HG03139 (cell line): ENCODE measurements around the gene ZFX.

Experiments used
- ATAC-seq: cut with Tn5 transposase; IDR thresholded peaks from one replicate; pipeline ENCODE4 v1.9.1; 2021; ENCODE audit not compliant: unreplicated experiment

Gene ZFX

DNA sequence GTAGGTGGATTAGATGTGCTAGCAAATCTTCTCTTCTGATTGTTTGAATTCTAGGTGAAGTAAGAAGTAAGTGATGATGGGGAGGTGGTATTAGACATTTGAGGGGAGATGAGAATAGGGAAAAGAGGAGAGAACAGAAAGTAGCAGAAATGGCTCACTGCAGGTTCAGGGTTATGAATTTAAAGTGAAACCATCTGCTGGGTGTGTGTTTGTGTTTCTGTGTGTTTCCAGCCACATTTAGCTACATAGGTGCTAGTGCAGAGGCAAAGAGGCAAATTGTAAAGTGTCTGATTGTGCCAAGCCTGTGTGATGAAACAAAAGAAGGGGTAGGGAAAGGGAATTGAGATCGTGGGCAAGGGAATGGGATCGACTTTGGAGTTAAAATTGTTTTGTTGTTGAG is 50.6 kb downstream of the ZFX start:
- ATAC-seq: no peak

GRCh38 chrX:24201216-24201615 is 51.7 kb downstream of the ZFX start:
- no peak for ATAC-seq

DNA sequence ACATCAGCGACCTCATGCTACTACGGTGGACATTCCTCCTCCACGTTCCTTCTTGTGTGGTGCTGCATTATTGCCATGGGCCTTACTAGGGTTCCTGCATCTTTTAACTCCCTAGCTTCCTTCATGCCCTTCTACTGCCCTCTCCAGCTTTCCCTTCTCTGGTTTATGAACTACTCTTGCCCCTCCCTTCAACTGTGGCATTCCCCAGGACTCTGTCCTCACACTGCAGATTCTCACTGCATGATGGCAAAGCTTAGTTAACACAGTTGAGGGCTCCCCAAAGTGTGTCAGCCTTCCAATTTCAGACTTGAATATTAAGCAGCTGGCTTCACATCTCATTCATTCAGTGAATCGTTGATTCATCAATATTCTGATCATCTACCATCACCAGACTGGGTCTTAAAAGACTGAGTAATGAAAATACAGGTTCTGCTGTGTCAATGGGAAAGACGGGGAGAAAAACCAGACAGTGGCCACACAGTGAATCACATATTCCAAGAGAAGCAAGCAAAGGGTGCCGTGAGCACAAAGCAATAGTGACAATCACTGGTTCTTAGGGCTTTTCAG is 53.0 kb downstream of the ZFX start:
- no peak for ATAC-seq

GRCh38 chrX:24203072-24203808 is 53.7 kb downstream of the ZFX start:
- ATAC-seq: no peak

- no peak for ATAC-seq
Observed at GRCh38 chrX:24204331-24204730, 54.8 kb downstream of the ZFX start.

DNA sequence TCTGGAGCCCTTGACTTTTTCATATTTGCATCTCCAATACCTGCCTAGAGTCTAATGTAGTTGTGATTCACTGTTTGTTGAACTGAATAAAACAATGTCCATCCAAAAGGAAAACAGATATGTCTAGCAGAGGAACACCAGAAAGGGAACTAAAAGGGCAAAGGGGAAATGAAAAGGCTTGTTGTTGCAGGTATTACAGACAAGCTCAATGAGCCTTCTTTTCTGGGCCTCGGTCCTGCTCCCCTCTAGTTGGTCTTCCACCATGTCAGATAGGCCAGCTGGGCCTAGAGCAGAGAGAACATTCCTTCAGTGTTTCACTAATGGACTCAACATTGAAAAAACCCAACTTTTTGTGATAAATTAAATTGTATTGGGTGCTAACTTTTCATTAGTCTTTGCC is 55.4 kb downstream of the ZFX start:
- ATAC-seq: no peak

DNA sequence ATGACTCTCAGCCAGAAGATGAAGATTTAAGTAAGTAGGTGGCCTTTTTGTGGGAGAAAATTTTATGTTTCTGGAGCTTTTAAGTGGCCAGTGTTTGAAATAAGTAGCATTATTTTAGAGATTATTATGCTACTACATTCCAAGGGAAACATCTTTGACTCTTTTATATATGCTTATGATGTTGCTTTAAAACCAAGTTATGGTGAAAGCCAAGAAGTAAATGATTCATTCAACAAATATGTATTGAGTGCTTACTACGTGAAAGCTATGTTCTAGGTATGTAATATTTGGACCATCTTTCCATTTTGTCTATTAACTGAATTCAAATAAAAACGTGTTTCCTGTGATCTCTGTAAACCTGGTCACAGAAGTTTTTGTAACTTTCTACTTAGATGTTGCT is 58.3 kb downstream of the ZFX start:
- ATAC-seq: no peak

GRCh38 chrX:24208496-24209240 is 59.1 kb downstream of the ZFX start:
- ATAC-seq: no peak

- ATAC-seq: no peak
Observed at GRCh38 chrX:24210190-24210589, 60.7 kb downstream of the ZFX start.

DNA sequence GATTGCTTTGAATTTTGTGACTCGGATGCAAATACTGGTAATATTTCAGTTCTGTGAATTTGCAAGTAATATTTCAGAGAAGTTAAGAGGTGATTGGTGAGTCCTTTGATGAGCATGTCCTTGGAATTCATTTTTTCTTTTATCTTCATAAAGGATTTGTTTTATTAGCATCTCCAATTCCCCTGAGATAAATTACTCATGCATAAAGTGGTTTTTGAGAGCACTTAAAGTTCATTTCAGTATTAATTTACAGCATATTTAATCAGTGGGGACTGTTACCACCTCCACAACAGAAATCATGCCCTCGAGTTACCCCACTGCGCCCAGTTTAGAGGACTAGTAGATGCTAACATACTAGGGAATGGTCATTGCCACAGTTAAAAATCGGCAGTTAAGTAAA is 65.0 kb downstream of the ZFX start:
- no peak for ATAC-seq

- no peak for ATAC-seq
Observed at GRCh38 chrX:24215272-24215671, 65.7 kb downstream of the ZFX start.

GRCh38 chrX:24216037-24216436 is 66.5 kb downstream of the ZFX start:
- no peak for ATAC-seq

GRCh38 chrX:24216827-24217226 is 67.3 kb downstream of the ZFX start:
- no peak for ATAC-seq

DNA sequence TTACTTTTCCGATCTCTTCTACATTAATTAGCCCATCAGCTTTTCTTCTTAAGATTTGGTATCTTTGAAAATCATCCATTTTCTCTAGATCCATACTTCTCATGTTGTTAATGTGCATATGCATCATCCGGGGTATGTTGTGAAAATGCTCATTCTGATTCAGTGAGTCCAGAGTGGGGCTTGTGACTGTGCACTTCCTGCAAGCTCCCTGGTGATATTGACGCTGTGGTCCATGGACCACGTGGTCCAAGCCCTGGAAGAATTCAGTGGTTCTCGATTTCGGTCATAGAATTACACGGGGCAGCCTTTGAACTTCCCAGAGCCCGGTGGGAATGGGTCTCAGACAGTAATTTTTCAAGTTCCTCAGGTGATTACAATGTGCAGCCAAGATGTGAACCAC is 69.8 kb downstream of the ZFX start:
- ATAC-seq: no peak

DNA sequence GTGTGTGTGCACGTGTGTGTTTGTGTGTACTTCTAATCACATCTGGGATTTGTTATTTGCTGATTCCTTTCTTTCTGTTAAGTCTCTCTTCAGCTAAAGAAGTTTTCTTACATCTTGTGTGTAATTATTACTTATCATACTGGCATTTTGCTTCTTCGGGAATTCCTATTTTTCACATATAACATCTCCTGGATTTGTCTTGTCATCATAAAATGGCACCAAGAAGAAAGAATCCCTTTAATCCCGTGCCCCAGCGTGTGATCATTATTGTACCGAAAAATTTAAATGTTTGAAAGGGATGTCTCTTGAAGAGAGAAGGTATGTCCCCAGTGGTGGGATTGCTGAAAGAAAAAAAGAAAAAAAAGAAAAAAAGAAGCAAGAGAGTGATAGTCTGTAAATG is 72.3 kb downstream of the ZFX start:
- no peak for ATAC-seq

GRCh38 chrX:24225265-24225664 is 75.7 kb downstream of the ZFX start:
- no peak for ATAC-seq

DNA sequence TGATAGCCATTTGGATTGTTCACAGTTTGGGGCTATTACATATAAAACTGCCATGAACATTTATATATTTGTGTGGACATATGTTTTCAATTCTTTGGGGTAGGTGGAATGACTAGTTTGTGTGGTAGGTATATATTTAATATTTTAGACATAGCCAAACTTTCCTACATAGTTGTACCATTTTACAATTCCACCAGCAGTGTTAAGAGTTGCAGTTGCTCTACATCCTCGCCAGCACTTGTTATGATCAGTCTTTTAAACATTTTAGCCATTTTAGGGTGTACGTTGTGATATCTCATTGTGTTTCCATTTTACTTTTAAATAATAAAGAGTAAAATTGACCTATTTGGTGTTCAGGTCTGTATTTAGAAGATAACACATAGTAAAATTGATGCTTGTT is 76.6 kb downstream of the ZFX start:
- no peak for ATAC-seq

GRCh38 chrX:24228596-24228995 is 79.1 kb downstream of the ZFX start:
- ATAC-seq: no peak

DNA sequence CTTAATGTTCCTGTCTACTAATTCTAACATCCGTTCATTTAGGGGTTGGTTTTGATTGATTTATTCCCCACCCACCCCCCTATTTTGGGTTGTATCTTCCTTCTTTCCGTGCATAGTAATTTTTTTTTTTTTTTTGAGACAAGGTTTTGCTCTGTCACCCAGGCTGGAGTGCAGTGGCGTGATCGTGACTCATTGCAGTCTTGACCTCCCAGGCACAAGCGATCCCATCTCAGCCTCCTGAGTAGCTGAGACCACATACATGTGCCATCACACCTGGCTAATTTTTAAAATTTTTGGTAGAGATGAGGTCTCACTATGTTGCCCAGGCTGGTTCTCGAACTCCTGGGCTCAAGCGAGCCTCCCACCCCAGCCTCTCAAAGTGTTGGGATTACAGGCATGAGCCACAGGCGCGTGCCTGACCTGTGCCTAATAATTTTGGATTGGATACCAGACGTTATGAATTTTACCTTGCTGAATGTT is 79.9 kb downstream of the ZFX start:
- ATAC-seq: no peak

DNA sequence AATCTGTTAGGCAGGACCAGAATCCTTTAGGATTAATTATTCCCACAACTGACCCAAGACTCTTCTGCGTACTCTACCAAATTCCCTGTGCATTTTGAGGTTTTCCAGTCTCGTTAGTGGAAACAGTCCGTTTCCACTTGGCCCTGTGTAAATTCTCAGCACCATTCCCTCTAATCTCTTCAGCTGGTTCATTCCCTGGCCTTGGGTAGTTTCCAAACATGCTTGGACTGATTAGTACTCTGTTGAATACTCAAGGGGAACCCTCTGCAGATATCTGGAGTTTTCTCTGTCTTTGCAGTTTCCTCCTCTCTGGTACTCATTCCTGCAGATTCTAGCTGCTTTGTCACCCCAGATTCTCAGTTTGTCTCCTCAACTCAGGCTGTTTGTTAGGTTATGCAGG is 80.4 kb downstream of the ZFX start:
- ATAC-seq: no peak

DNA sequence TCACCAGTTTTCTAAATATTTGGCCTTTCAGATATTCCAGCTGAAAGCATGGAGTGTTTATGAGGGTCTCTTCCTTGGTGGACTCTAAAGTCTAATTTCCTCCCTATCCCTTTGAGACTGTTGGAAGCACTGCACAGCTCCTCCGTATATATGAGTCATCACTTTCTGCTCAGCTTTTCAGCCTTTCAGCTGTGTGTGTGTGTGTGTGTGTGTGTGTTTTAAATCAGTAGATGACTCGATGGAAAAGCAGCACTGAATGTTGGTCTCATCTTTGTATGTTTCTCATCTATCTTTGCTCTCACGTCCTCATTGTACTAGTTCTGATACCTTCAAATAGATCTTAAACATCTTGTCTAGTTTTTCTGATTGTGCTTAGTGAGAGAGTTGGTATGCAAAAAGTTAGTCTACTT is 81.6 kb downstream of the ZFX start:
- ATAC-seq: no peak

DNA sequence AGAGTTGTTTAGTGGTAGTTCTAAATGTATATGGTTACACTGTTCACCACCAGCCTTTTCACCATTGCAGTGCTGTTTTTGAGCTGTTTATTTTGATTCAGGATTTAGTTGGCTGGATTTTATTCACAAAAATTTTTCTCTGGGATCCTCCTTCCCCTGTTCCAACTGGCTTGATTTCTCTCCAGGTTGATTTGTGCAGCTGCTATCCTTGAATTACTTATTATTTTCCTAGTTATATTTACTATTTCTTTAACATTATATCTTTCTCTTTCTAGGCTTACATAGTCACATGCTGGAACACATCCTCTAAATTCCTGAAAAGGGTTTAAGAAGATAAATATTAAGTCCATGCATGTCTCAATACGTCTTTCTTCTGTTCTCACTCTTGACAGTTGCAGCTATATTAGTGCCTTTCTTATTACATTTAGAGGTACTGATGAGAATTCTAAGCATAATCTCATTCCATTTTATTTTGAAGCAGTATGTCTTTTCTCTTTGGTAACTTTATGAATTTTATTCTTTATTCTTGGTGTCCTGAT is 82.2 kb downstream of the ZFX start:
- no peak for ATAC-seq
